ENCODE measurements around the gene SART3.

DNA sequence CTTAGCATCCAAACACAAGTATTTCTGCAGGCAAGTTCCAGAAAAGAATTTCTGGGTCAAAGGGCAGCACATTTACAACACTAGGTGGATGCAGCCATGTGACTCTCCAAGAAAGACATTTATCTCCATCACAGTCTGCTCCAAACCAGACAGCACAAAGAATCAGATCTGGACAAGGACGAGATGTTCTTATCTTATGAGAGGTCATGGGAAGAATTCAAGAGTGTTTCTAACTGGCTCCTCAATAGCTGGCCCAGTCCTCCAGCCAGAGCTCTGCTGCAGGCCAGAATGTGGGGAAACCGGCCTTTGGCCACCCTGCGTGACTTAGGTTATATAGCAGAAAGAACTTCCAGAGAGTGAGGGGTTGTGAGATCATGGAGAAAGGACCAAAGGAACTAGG is 19.6 kb upstream of the SART3 start:
- TF ChIP-seq POLR2A (IDR thresholded peaks at IDR 0.05; ENCODE audit: low read length) = no peak
- TF ChIP-seq GATA1 (IDR thresholded peaks at IDR 0.05; ENCODE audit: low read depth, low read length) = no peak

All from erythroblast (primary cell).